Stimulated activated memory B cell treated with anti-CD40 and anti-IgM and Interleukin-4, amounts not matched to agents 10 μg/mL and 1 μg/mL and 100 μg/mL, for 72 hours (primary cell): Measurements from ENCODE around the gene HEG1.

Experiments
- ATAC-seq: fragments of 150-1000 bp; cut with Tn5 transposase; 2 replicates; pipeline ENCODE4 v1.10.0; 2021
- H3K27ac Mint-ChIP-seq: one replicate; pipeline ENCODE4 v1.8.0; 2022; ENCODE audit warnings: mild to moderate bottlenecking, mixed read lengths
- H3K27me3 Mint-ChIP-seq: one replicate; pipeline ENCODE4 v1.8.0; 2022; ENCODE audit warnings: mixed read lengths
- H3K36me3 Mint-ChIP-seq: one replicate; pipeline ENCODE4 v1.8.0; 2022; ENCODE audit warnings: mixed read lengths
- H3K4me1 Mint-ChIP-seq: one replicate; pipeline ENCODE4 v1.8.0; 2022; ENCODE audit warnings: mixed read lengths
- H3K4me3 Mint-ChIP-seq: one replicate; pipeline ENCODE4 v1.8.0; 2022; ENCODE audit warnings: mild to moderate bottlenecking, moderate library complexity, mixed read lengths
- H3K9me3 Mint-ChIP-seq: one replicate; pipeline ENCODE4 v1.8.0; 2022; ENCODE audit warnings: mixed read lengths

The HEG1 gene

GRCh38 chr3:125022206-125022605, 33.6 kb downstream of the HEG1 start:
- no peak for ATAC-seq
- Mint-ChIP-seq H3K27me3 (no peaks in the 10 kb centered on the region), H3K27ac (no peak overlapping the region), H3K36me3 (peaks cover 62% of the 10 kb centered on the region), H3K4me1 (peaks cover 15% of the 10 kb centered on the region), H3K4me3 (no peak overlapping the region), H3K9me3 (no peaks in the 10 kb centered on the region)

- no peak for ATAC-seq
- Mint-ChIP-seq H3K27ac (no peak overlapping the region), H3K4me1 (peaks cover 15% of the 10 kb centered on the region)
These were observed 36.5 kb downstream of the HEG1 start for GRCh38 chr3:125019271-125019670.

GRCh38 chr3:125017406-125017805, 38.4 kb downstream of the HEG1 start:
- Mint-ChIP-seq H3K4me3 (no peak overlapping the region), H3K36me3 (peaks cover 65% of the 10 kb centered on the region), H3K9me3 (no peaks in the 10 kb centered on the region), H3K27me3 (no peaks in the 10 kb centered on the region), H3K4me1 (peaks cover 11% of the 10 kb centered on the region), H3K27ac (no peak overlapping the region)
- ATAC-seq = no peak

More at GRCh38 chr3:125019271-125019670, 36.5 kb downstream of the HEG1 start:
- H3K4me3 Mint-ChIP-seq = no peak overlapping the region
- H3K9me3 Mint-ChIP-seq = no peaks in the 10 kb centered on the region
- H3K36me3 Mint-ChIP-seq = peaks cover 53% of the 10 kb centered on the region
- H3K27me3 Mint-ChIP-seq = no peaks in the 10 kb centered on the region

GRCh38 chr3:125014570-125015179, 41.1 kb downstream of the HEG1 start:
- H3K4me1 Mint-ChIP-seq = peaks cover 5% of the 10 kb centered on the region
- ATAC-seq = no peak
- H3K27me3 Mint-ChIP-seq = no peaks in the 10 kb centered on the region
- no peak overlapping the region for H3K27ac Mint-ChIP-seq
- no peak overlapping the region for H3K4me3 Mint-ChIP-seq
- H3K36me3 Mint-ChIP-seq = peaks cover 73% of the 10 kb centered on the region
- no peaks in the 10 kb centered on the region for H3K9me3 Mint-ChIP-seq

GRCh38 chr3:125013095-125013494, 42.7 kb downstream of the HEG1 start:
- Mint-ChIP-seq H3K27me3 (no peaks in the 10 kb centered on the region), H3K27ac (no peak overlapping the region), H3K4me3 (no peak overlapping the region), H3K36me3 (peaks cover 62% of the 10 kb centered on the region), H3K4me1 (no peaks in the 10 kb centered on the region), H3K9me3 (no peaks in the 10 kb centered on the region)
- no peak for ATAC-seq

- Mint-ChIP-seq H3K27ac (no peak overlapping the region), H3K36me3 (peaks cover 60% of the 10 kb centered on the region), H3K9me3 (no peaks in the 10 kb centered on the region), H3K4me3 (no peak overlapping the region), H3K4me1 (no peaks in the 10 kb centered on the region), H3K27me3 (no peaks in the 10 kb centered on the region)
- ATAC-seq = no peak
These were observed 43.9 kb downstream of the HEG1 start for GRCh38 chr3:125011941-125012340.

DNA sequence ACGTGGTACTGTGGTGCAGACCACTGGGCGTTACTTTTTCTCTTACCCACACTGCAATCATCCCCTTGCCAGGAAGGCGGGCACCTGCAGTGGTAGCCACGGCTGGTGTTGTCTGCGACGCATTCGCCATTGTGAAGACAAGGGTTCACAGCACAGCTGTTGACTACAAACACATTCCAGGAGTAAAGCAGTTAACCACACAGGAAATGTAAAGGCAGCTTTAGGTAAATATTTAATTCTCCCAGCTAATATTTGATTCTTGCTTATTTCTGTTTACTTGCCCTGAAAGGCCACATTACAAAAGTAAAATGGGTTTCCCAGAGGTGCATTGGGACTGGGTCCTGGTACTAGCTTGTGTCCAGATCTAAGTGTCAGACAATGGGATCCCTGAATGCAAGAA, 45.4 kb downstream of the HEG1 start:
- H3K27ac Mint-ChIP-seq = no peak overlapping the region
- H3K4me3 Mint-ChIP-seq = no peak overlapping the region
- H3K9me3 Mint-ChIP-seq = no peaks in the 10 kb centered on the region
- no peak for ATAC-seq
- H3K27me3 Mint-ChIP-seq = no peaks in the 10 kb centered on the region
- H3K4me1 Mint-ChIP-seq = no peaks in the 10 kb centered on the region
- H3K36me3 Mint-ChIP-seq = peaks cover 59% of the 10 kb centered on the region

GRCh38 chr3:125008766-125009165, 47.0 kb downstream of the HEG1 start:
- no peak for ATAC-seq
- peaks cover 60% of the 10 kb centered on the region for H3K36me3 Mint-ChIP-seq
- no peaks in the 10 kb centered on the region for H3K4me1 Mint-ChIP-seq
- H3K9me3 Mint-ChIP-seq = no peaks in the 10 kb centered on the region
- H3K27ac Mint-ChIP-seq = no peak overlapping the region
- no peak overlapping the region for H3K4me3 Mint-ChIP-seq
- H3K27me3 Mint-ChIP-seq = no peaks in the 10 kb centered on the region

DNA sequence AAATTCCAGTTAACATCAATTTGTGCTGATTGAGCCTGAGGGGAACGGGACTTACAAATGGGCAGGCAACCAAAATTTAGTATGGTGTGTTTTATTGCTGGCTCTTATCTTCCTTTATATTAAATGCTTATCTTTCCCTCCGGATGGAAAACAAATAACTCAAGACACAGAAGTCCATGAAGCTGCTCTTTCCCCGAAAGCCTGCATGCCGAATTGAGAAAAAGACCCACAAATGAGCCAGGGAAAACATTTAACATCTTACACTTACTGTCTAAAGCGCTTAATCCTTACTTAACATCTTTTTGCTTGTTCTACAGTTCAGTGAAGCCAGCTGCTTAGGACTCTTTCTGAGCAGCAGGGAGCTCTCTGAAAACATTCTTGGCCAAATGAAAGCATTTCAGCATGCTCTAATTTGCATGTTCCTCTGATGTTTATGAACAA, 49.5 kb downstream of the HEG1 start:
- no peaks in the 10 kb centered on the region for H3K4me1 Mint-ChIP-seq
- peaks cover 61% of the 10 kb centered on the region for H3K36me3 Mint-ChIP-seq
- H3K27me3 Mint-ChIP-seq = no peaks in the 10 kb centered on the region
- no peak overlapping the region for H3K27ac Mint-ChIP-seq
- H3K9me3 Mint-ChIP-seq = no peaks in the 10 kb centered on the region
- no peak overlapping the region for H3K4me3 Mint-ChIP-seq
- no peak for ATAC-seq

DNA sequence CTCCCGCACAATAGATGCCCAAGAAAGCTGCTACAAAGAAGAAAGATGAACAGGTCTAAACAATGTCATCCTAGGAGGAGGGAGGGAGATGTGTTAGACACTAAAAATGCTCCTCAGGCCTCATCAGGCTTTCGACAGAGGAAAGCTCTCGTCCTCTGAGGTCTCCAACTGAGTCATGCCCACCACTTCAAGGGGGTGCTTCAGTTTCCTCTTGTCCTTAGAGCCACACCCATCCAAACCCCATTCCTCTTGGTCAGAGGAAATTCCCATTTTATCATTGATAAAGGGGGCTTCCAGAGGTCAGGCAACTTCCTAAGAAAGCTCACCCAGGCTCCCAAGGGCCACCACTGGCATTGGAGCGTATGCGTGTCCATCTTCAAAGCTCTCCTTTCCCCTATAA, 50.1 kb downstream of the HEG1 start:
- Mint-ChIP-seq H3K27ac (no peak overlapping the region), H3K4me1 (no peaks in the 10 kb centered on the region), H3K4me3 (no peak overlapping the region), H3K27me3 (no peaks in the 10 kb centered on the region), H3K36me3 (peaks cover 56% of the 10 kb centered on the region), H3K9me3 (no peaks in the 10 kb centered on the region)
- ATAC-seq = no peak

DNA sequence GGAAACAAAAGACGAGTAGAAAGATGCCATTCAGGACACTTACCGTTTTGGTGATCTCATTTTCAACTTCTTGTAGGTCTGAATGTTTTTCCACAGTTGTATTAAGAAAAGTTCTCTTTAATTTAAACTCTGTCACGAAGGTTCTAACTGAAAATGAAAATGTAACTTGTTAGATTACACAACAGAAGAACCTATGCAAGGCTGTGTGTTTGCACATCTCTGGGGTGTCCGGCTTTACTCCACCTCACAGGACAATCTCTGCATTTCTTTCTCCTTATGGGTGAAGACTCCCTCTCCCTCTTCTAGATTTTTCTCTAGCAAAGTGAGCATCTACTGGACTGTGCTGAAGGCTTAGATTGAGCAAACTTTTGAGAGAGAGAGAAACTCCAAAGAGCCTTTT, 50.6 kb downstream of the HEG1 start:
- H3K36me3 Mint-ChIP-seq = peaks cover 56% of the 10 kb centered on the region
- H3K27ac Mint-ChIP-seq = no peak overlapping the region
- H3K4me3 Mint-ChIP-seq = no peak overlapping the region
- no peak for ATAC-seq
- H3K27me3 Mint-ChIP-seq = no peaks in the 10 kb centered on the region
- no peaks in the 10 kb centered on the region for H3K4me1 Mint-ChIP-seq
- H3K9me3 Mint-ChIP-seq = no peaks in the 10 kb centered on the region

DNA sequence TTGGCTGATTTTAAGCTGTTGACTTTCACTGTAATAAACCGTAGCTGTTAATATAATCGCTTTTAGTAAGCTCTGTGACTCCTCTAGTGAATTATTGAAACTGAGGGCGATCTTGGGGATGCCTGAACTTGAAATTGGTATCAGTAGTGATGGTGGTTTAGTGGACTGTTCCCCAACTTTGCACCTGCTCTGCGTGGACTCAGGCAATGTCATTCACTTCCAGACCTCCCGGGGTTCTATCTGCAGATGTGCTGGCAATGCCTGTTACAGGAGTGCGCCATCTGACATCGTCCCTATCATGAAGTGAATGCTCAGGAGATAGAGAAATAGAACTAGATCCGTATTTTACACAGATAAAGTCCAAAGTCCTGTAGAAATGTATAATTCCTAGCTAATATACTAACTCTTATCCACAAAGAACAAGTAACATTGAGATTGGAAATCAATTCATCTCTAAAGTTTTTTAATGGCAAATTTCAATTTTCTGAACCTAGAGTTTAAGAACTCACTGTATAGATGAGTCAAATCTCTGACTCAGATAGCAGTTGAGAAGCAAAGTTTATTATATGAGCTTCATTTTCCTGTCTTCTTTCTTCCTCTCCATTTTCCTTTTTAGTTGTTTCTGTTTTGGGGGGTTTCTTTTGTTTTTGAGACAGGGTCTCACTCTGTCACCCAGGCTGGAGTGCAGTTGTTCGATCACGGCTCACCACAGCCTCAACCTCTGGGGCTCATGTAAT, 51.8 kb downstream of the HEG1 start:
- Mint-ChIP-seq H3K27me3 (no peaks in the 10 kb centered on the region), H3K4me1 (no peaks in the 10 kb centered on the region), H3K36me3 (peaks cover 56% of the 10 kb centered on the region), H3K4me3 (no peak overlapping the region), H3K27ac (no peak overlapping the region), H3K9me3 (no peaks in the 10 kb centered on the region)
- ATAC-seq = no peak

GRCh38 chr3:125003369-125003853, 52.4 kb downstream of the HEG1 start:
- Mint-ChIP-seq H3K27ac (no peak overlapping the region), H3K36me3 (peaks cover 58% of the 10 kb centered on the region), H3K4me3 (no peak overlapping the region), H3K27me3 (no peaks in the 10 kb centered on the region), H3K9me3 (no peaks in the 10 kb centered on the region), H3K4me1 (no peaks in the 10 kb centered on the region)
- ATAC-seq = no peak

- Mint-ChIP-seq H3K36me3 (peaks cover 62% of the 10 kb centered on the region), H3K27ac (no peak overlapping the region), H3K27me3 (no peaks in the 10 kb centered on the region), H3K4me1 (no peaks in the 10 kb centered on the region), H3K4me3 (no peak overlapping the region), H3K9me3 (no peaks in the 10 kb centered on the region)
- ATAC-seq = no peak
These were observed 53.1 kb downstream of the HEG1 start for GRCh38 chr3:125002414-125003368.
